ENCODE results near the gene HYAL3. TPM values are rescaled to one million over a fixed set of nuclear protein-coding genes. Genes with fewer than 3 reads are reported as not detected.

Gene HYAL3
- total and polyA plus RNA-seq, 2 of the 13 experiments (the other 11 are each of a cell fraction or from before 2014, with no cell fraction given), result 5.5 to 10.4 TPM

- no peak for TF ChIP-seq SNAI1 (CRISPR knock-in tag; IDR thresholded peaks at IDR 0.05; ENCODE audit: borderline replicate concordance)
- no peak for TF ChIP-seq ZNF263 (CRISPR knock-in tag; IDR thresholded peaks at IDR 0.05)
- no peak for TF ChIP-seq SUZ12 (IDR thresholded peaks at IDR 0.05; ENCODE audit: low read depth, low read length)
- peak; percentile 70; the same call in 1 of the 2 replicates for TF ChIP-seq ZNF773 (CRISPR knock-in tag; IDR thresholded peaks at IDR 0.05; ENCODE audit: borderline replicate concordance)
- peak; percentile 53 for TF ChIP-seq JARID2 (CRISPR knock-in tag; IDR thresholded peaks at IDR 0.05; ENCODE audit: insufficient replicate concordance)
- peak; percentile 69 for TF ChIP-seq PHF8 (CRISPR knock-in tag; IDR thresholded peaks at IDR 0.05)
- peak; percentile 40; the same call in 1 of the 2 replicates for TF ChIP-seq KMT2A (CRISPR knock-in tag; IDR thresholded peaks at IDR 0.05)
- TF ChIP-seq ZNF563 (CRISPR knock-in tag; IDR thresholded peaks at IDR 0.05), result 0 out of 2 replicates have a peak, but pooled peaks have one; percentile 32
- TF ChIP-seq SP1 (IDR thresholded peaks at IDR 0.05), result no peak
- peak; percentile 82 for TF ChIP-seq SP1 (CRISPR knock-in tag; IDR thresholded peaks at IDR 0.05)
- no peak for TF ChIP-seq GTF3A (CRISPR knock-in tag; conservative IDR thresholded peaks at IDR 0.05)
- no peak for TF ChIP-seq ELK4 (CRISPR knock-in tag; IDR thresholded peaks at IDR 0.05; ENCODE audit: borderline replicate concordance)
- TF ChIP-seq ZNF318 (CRISPR knock-in tag; IDR thresholded peaks at IDR 0.05), result no peak
- TF ChIP-seq GPN1 (CRISPR knock-in tag; IDR thresholded peaks at IDR 0.05; ENCODE audit: borderline replicate concordance), result no peak
- TF ChIP-seq ESRRA (CRISPR knock-in tag; IDR thresholded peaks at IDR 0.05; ENCODE audit: low read depth), result no peak
- no peak for TF ChIP-seq CREBL2 (CRISPR knock-in tag; IDR thresholded peaks at IDR 0.05; ENCODE audit: borderline replicate concordance)
- peak; percentile 54; the same call in 1 of the 2 replicates for TF ChIP-seq ZNF614 (CRISPR knock-in tag; IDR thresholded peaks at IDR 0.05; ENCODE audit: borderline replicate concordance)
- peak; percentile 53; the same call in 1 of the 2 replicates for TF ChIP-seq NKX3-1 (CRISPR knock-in tag; IDR thresholded peaks at IDR 0.05)
Observed at GRCh38 chr3:50298836-50299637, at the start of gene HYAL3, which contains the start of gene NAA80 (continued).
